Activated CD4-positive, alpha-beta T cell treated with anti-CD3 and anti-CD28 coated beads, Interleukin-10, Interleukin-2, amounts not matched to agents 100 ng/mL and 50 ng/mL, durations not matched to agents 16 hours and 8 hours (primary cell): ENCODE measurements around the gene SLC16A5.
"Not testable (repeated sequence)": the region's sequence is repeated elsewhere in the genome, so short reads cannot be mapped to it uniquely, and the experiment has no call there.

Source experiments
- DNase-seq: peaks from one replicate; pipeline ENCODE4 v3.0.0-alpha.2; 2020

Gene SLC16A5

GRCh38 chr17:75135946-75136345 lies 48.2 kb downstream of the SLC16A5 start:
- DNase-seq, result no peak

DNA sequence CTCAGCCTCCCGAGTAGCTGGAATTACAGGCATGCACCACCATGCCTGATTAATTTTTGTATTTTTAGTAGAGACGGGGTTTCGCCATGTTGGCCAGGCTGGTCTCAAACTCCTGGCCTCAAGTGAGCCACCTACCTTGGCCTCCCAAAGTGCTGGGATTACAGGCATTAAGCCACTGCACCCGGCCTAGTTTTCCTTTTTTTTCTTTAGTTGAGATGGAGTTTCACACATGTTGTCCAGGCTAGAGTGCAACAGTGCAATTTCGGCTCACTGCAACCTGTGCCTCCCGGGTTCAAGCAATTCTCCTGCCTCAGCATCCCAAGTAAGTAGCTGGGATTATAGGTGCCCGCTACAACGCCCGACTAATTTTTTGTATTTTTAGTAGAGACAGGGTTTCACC lies 50.0 kb downstream of the SLC16A5 start:
- not testable (repeated sequence) for DNase-seq

DNA sequence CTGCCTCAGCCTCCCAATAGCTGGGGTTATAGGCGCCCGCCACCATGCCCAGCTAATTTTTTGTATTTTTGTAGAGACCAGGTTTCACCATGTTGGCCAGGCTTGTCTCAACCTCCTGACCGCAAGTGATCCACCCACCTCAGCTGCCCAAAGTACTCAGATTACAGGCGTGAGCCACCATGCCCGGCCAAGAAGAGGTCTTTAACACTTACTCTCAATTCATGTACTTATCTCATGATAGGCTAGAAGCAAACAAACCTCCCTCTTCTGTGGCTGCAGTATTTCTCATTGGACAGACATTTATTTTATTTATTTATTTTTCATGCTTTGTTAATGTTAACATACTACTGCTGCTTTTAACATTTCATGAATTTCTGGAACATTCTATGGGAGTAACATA lies 50.8 kb downstream of the SLC16A5 start:
- DNase-seq, result no peak

DNA sequence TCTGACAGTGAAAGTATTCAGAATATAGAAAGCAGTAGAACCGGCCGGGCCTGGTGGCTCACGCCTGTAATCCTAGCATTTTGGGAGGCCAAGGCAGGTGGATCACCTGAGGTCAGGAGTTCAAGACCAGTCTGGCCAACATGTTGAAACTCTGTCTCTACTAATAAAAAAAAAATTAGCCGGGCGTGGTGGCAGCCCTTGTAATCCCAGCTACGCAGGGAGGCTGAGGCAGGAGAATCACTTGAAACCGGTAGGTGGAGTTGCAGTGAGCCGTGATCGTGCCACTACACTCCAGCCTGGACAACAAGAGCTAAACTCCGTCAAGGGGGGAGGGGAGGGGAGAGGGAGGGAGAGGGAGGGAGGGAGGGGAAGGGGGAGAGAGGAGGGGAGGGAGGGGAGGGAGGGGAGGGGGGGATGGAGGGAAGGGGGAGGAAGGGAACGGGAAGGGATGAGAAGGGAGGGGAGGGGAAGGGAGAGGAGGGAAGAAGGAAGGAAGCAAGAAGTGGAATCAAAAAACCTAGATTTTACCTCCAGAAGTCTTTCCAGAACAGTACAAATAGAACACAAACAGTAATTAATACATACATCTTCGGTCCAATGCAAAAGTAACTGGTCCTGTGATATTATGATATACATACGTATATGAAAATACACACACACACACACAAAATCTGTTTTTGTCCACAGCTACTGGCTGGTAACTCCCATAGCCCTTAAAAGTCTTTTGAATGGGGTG lies 54.6 kb downstream of the SLC16A5 start:
- DNase-seq, result no peak

DNA sequence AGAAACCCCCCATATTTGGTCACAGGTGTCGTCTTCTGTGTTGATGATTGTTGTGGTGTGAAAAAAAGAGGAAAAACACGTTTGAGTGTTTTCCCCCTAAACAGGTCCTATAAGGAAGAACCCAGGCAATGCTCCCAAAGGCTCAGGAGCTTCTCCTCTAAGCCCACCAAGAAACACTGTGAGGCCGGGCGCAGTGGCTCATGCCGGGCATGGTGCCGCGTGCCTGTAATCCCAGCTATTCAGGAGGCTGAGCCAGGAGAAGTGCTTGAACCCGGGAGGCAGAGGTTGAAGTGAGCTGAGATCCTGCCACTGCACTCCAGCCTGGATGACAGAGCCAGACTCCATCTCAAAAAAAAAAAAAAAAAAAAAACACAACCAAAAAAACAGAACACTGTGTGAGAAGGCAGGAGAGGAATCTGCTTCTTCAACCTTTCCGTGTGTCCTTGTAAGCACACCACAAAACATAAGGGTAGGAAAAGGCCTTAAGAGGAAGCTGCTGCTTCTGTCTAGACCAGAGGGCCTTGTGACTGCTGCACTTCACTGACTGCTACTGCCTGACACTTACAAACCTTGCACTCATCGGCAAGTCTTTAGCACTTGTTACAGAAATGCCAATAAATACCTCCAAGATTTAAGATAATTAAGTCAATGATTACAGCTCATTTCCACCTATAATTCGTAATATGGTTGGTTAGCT lies 57.2 kb downstream of the SLC16A5 start:
- DNase-seq, result no peak

DNA sequence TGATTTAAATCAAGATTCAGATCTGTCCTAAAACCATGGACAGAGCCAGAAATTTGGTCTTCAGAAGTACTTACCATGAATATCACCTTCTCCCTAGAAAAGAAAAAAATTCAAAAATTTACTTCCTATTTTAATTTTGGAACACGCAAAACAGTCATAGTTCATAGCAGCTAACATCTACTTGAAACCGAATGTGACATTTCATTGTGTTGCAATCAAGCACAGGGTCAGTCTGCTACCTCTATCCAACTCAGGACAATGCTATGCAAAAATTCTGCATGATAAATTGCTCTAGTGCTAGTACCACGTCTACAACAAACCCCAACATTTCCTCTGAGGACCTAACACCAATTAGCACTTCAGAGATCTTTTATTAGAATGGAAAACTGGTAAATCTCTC lies 58.8 kb downstream of the SLC16A5 start:
- no peak for DNase-seq

DNA sequence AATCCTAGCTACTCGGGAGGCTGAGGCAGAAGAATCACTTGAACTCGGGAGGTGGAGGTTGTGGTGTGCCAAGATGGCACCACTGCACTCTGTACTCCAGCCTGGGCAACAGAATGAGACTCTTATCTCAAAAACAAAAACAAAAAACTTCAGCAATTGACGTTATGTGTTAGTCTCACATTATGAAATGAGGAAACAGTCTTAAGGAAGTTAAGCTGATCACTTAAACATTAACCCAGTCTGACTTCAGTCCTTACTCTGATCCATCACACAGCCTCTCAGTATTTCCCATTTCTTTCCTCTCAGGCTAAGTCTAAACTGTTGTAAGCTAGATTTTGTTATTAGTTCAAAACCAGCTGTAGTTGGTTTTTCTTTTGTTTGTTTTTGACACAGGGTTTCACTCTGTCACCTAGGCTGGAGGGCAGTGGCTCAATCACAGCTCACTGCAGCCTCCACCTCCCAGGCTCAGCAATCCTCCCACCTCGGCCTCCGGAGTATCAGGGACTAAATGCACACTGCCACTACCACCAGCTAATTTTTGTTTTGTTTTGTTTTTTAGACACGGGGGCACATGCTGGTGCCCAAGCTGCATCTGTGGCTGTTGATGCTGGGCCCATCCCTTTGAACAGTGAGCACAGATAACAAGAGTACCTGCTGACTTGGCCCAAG lies 60.3 kb downstream of the SLC16A5 start:
- DNase-seq, result no peak

- peak; percentile 40 for DNase-seq
These were observed 64.2 kb downstream of the SLC16A5 start for GRCh38 chr17:75151930-75152329.

GRCh38 chr17:75152523-75152921 lies 64.8 kb downstream of the SLC16A5 start:
- DNase-seq, result no peak

DNA sequence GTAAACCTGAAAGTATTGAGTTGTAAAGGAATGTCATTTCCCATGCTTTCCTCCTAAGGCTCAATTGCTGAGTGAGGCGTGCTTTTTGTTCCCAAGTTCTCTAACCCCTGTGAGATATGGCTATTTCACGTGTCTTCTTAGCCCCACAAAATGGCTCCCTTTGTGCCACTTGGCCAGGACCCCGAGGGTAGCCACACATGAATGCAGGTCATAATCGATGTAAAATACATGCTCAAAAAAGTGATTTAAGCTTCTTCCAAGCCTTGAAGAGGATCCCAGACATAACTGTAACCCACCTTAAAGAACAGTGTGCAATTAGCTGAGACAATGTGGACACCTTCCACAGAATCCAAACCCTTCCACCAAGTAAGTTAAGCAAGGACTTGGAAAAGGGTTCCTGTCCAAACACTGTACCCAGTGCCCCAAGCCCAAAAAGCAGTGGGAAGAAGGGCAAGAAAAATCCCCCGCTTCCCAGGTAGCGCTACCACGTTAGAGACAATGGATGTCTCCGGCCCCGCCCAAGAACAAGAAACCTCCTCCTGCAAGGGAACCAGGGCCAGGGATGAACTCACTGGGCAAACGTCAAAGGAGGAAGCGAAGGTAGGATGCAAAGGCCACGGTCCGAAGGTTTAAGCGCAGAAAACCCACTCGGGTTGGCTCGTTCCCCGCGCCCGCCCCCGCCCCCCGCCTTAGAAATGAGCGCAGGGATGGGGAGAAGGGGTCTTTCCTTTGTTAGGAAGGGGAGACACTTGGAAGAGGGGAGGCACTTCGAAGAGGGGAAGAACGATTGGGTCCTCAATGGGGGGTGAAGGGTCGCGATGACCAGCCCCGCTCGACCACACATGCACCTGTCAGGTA lies 65.4 kb downstream of the SLC16A5 start:
- peak; percentile 64 for DNase-seq

DNA sequence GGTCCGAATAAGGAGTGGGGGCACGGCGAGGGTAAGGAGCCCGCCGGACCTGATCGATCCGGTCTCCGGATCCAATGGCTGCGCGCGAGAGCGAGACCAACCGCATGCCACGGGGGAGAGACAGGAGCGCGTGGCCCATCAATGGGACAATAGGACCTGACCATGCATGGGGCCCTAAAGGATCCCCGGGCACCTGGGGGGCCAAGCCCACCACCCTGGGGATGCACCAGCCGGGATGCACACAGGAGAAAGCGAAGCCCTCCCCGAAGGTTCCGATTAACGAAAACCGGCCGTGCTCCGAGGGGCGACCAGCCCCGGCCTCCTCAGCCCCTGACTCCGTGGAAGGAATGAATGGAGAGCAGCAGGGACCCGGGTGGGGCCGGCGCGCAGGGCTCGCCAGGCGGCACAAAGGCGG lies 66.0 kb downstream of the SLC16A5 start:
- DNase-seq, result peak; percentile 54

GRCh38 chr17:75154195-75155106 lies 66.7 kb downstream of the SLC16A5 start, which contains the start of gene JPT1:
TSS of gene JPT1 (minus strand) at chr17:75154512. CDS start at chr17:75154397, 115 bp downstream.
- peak; percentile 100 for DNase-seq

GRCh38 chr17:75155191-75155601 lies 67.4 kb downstream of the SLC16A5 start:
- no peak for DNase-seq
